ENCODE results near the gene MGME1. TPM values are rescaled to one million over a fixed set of nuclear protein-coding genes. Genes with fewer than 3 reads are reported as not detected.
A peak's percentile ranks its signal among the peaks of the same experiment; 100 is the strongest.

Gene MGME1
- total RNA-seq (2014; rRNA removed; shearing (Covaris generic)) = 20.9 and 34.5 TPM in 2 replicates

- peak; percentile 99 for DNase-seq (ENCODE audit: low spot score)
- in situ Hi-C loops (cut with HindIII; ENCODE audit: low sequenced_read_pairs) = no loop called here
Measured at GRCh38 chr20:17968366-17969277, at the start of gene MGME1, which contains the start of gene SNX5. TSS of gene MGME1 (plus strand) at chr20:17969018. CDS start at chr20:17969860, 842 bp downstream. TSS of gene SNX5 (minus strand) at chr20:17968794. CDS start at chr20:17968425, 369 bp downstream.

GRCh38 chr20:17919149-17919548, 49.7 kb upstream of the MGME1 start:
- in situ Hi-C loops (cut with HindIII; ENCODE audit: low sequenced_read_pairs) = no loop called here
- no peak for DNase-seq (ENCODE audit: low spot score)

GRCh38 chr20:17921774-17922173, 47.0 kb upstream of the MGME1 start:
- no peak for DNase-seq (ENCODE audit: low spot score)
- in situ Hi-C loops (cut with HindIII; ENCODE audit: low sequenced_read_pairs) = no loop called here

- in situ Hi-C loops (cut with HindIII; ENCODE audit: low sequenced_read_pairs) = no loop called here
- no peak for DNase-seq (ENCODE audit: low spot score)
Measured at GRCh38 chr20:17925141-17925939, 43.5 kb upstream of the MGME1 start.

- in situ Hi-C loops (cut with HindIII; ENCODE audit: low sequenced_read_pairs) = no loop called here
Measured at GRCh38 chr20:17925940-17926300, 42.9 kb upstream of the MGME1 start.

GRCh38 chr20:17928211-17928611, 40.6 kb upstream of the MGME1 start:
- DNase-seq (ENCODE audit: low spot score) = no peak
- in situ Hi-C loops (cut with HindIII; ENCODE audit: low sequenced_read_pairs) = no loop called here

More at GRCh38 chr20:17925940-17926300, 42.9 kb upstream of the MGME1 start:
- no peak for DNase-seq (ENCODE audit: low spot score)

- no peak for DNase-seq (ENCODE audit: low spot score)
- in situ Hi-C loops (cut with HindIII; ENCODE audit: low sequenced_read_pairs) = no loop called here
Measured at GRCh38 chr20:17928633-17929311, 40.0 kb upstream of the MGME1 start.

GRCh38 chr20:17931513-17931912, 37.3 kb upstream of the MGME1 start:
- no peak for DNase-seq (ENCODE audit: low spot score)
- in situ Hi-C loops (cut with HindIII; ENCODE audit: low sequenced_read_pairs) = no loop called here

- in situ Hi-C loops (cut with HindIII; ENCODE audit: low sequenced_read_pairs) = no loop called here
- DNase-seq (ENCODE audit: low spot score) = no peak
Measured at GRCh38 chr20:17932396-17932795, 36.4 kb upstream of the MGME1 start.

- in situ Hi-C loops (cut with HindIII; ENCODE audit: low sequenced_read_pairs) = no loop called here
- DNase-seq (ENCODE audit: low spot score) = no peak
Measured at GRCh38 chr20:17933121-17933520, 35.7 kb upstream of the MGME1 start.

GRCh38 chr20:17933711-17934110, 35.1 kb upstream of the MGME1 start:
- in situ Hi-C loops (cut with HindIII; ENCODE audit: low sequenced_read_pairs) = no loop called here
- DNase-seq (ENCODE audit: low spot score) = no peak

GRCh38 chr20:17934141-17934862, 34.5 kb upstream of the MGME1 start:
- in situ Hi-C loops (cut with HindIII; ENCODE audit: low sequenced_read_pairs) = no loop called here
- no peak for DNase-seq (ENCODE audit: low spot score)

- in situ Hi-C loops (cut with HindIII; ENCODE audit: low sequenced_read_pairs) = no loop called here
- DNase-seq (ENCODE audit: low spot score) = no peak
Measured at GRCh38 chr20:17935186-17935585, 33.6 kb upstream of the MGME1 start.

GRCh38 chr20:17935761-17936160, 33.1 kb upstream of the MGME1 start:
- in situ Hi-C loops (cut with HindIII; ENCODE audit: low sequenced_read_pairs) = no loop called here

GRCh38 chr20:17936286-17936760, 32.5 kb upstream of the MGME1 start:
- in situ Hi-C loops (cut with HindIII; ENCODE audit: low sequenced_read_pairs) = no loop called here
- DNase-seq (ENCODE audit: low spot score) = no peak

More at GRCh38 chr20:17935761-17936160, 33.1 kb upstream of the MGME1 start:
- DNase-seq (ENCODE audit: low spot score) = no peak

- in situ Hi-C loops (cut with HindIII; ENCODE audit: low sequenced_read_pairs) = no loop called here
- DNase-seq (ENCODE audit: low spot score) = no peak
Measured at GRCh38 chr20:17936761-17937732, 31.8 kb upstream of the MGME1 start.

GRCh38 chr20:17938871-17939619, 29.8 kb upstream of the MGME1 start:
- in situ Hi-C loops (cut with HindIII; ENCODE audit: low sequenced_read_pairs) = no loop called here

More at GRCh38 chr20:17938871-17939619, 29.8 kb upstream of the MGME1 start:
- DNase-seq (ENCODE audit: low spot score) = peak; percentile 74

Data from G401 (cell line).